Measurements from ENCODE around the gene SCNM1. TPM values are rescaled to one million over a fixed set of nuclear protein-coding genes. Genes with fewer than 3 reads are reported as not detected.
"Not testable (repeated sequence)": the region's sequence is repeated elsewhere in the genome, so short reads cannot be mapped to it uniquely, and the experiment has no call there.

The SCNM1 gene
- total and polyA plus RNA-seq, 4 donors: 4.8 to 14.3 (median 10.5) TPM

DNA sequence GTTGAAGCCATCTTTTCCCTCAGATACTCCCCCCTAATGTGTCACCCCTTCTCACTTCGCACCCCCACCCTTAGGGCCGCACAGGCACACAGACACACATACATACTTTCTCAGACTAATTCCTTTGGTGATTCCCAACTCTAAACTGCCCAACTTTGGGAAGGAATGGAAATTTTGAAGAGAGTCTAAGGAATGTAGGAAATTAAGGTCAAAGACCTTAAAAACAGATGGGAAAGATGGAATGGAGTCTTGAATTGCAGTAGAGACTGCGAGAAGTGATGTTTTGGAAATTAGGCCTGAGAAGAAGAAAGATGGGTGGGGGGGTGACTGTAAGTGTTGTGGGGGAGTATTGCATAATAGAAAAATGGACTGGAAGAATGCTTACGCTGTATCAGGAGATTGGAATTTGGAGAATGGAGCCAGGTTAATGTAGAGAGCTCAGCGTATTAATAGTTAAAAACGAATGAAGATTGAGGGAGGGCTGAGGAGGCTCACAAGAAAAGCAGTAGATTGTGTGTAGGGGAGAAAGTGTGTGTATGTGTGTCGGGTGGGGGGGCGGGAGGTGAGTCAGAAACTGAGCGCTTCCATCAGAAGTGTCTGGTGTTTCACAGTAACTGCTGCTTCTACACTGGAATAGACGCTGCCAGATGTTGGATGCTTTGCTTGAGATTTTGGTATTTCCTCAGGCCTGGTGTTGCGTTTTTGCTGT, 34.1 kb downstream of the SCNM1 start:
- TF ChIP-seq SP1 (IDR thresholded peaks at IDR 0.05) (no peak), HNF4A (conservative IDR thresholded peaks at IDR 0.05) (no peak), HNF4G (IDR thresholded peaks at IDR 0.05) (no peak), RXRA (IDR thresholded peaks at IDR 0.05) (peak in 1 of 2 donors; percentile 36)
- TF ChIP-seq, protein P1, sequence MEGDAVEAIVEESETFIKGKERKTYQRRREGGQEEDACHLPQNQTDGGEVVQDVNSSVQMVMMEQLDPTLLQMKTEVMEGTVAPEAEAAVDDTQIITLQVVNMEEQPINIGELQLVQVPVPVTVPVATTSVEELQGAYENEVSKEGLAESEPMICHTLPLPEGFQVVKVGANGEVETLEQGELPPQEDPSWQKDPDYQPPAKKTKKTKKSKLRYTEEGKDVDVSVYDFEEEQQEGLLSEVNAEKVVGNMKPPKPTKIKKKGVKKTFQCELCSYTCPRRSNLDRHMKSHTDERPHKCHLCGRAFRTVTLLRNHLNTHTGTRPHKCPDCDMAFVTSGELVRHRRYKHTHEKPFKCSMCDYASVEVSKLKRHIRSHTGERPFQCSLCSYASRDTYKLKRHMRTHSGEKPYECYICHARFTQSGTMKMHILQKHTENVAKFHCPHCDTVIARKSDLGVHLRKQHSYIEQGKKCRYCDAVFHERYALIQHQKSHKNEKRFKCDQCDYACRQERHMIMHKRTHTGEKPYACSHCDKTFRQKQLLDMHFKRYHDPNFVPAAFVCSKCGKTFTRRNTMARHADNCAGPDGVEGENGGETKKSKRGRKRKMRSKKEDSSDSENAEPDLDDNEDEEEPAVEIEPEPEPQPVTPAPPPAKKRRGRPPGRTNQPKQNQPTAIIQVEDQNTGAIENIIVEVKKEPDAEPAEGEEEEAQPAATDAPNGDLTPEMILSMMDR (IDR thresholded peaks at IDR 0.05; ENCODE audit: low read depth, low read length, missing input control): no peak
- TF ChIP-seq, protein P2, sequence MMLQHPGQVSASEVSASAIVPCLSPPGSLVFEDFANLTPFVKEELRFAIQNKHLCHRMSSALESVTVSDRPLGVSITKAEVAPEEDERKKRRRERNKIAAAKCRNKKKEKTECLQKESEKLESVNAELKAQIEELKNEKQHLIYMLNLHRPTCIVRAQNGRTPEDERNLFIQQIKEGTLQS (IDR thresholded peaks at IDR 0.05): no peak
- TF ChIP-seq, protein P3, sequence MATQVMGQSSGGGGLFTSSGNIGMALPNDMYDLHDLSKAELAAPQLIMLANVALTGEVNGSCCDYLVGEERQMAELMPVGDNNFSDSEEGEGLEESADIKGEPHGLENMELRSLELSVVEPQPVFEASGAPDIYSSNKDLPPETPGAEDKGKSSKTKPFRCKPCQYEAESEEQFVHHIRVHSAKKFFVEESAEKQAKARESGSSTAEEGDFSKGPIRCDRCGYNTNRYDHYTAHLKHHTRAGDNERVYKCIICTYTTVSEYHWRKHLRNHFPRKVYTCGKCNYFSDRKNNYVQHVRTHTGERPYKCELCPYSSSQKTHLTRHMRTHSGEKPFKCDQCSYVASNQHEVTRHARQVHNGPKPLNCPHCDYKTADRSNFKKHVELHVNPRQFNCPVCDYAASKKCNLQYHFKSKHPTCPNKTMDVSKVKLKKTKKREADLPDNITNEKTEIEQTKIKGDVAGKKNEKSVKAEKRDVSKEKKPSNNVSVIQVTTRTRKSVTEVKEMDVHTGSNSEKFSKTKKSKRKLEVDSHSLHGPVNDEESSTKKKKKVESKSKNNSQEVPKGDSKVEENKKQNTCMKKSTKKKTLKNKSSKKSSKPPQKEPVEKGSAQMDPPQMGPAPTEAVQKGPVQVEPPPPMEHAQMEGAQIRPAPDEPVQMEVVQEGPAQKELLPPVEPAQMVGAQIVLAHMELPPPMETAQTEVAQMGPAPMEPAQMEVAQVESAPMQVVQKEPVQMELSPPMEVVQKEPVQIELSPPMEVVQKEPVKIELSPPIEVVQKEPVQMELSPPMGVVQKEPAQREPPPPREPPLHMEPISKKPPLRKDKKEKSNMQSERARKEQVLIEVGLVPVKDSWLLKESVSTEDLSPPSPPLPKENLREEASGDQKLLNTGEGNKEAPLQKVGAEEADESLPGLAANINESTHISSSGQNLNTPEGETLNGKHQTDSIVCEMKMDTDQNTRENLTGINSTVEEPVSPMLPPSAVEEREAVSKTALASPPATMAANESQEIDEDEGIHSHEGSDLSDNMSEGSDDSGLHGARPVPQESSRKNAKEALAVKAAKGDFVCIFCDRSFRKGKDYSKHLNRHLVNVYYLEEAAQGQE (IDR thresholded peaks at IDR 0.05): peak; percentile 92
- WGBS: 57% methylated on average over 11 of the region's 11 CpGs
- no peak for DNase-seq (ENCODE audit: low spot score)
- no peaks in the 10 kb centered on the region for H3K27me3 ChIP-seq (ENCODE audit: control insufficient read depth in 4 of 4, insufficient read depth in 4 of 4, low read length in 3 of 4)
- no peaks in the 10 kb centered on the region for H3K9me3 ChIP-seq (ENCODE audit: control insufficient read depth in 4 of 4, low read length in 3 of 4)
- peak overlapping the region; percentile 61 to 84 for H3K9ac ChIP-seq (ENCODE audit: low read depth in 1 of 2, low read length in 2 of 2)
- peak overlapping the region; percentile 54 to 100 (median 89) for H3K4me3 ChIP-seq (ENCODE audit: low read depth in 1 of 3, low read length in 3 of 3)
- peak overlapping the region in 1 of 2 donors; percentile 90 for H3K27ac ChIP-seq (ENCODE audit: low read depth in 1 of 2, low read length in 2 of 2)
- H3K36me3 ChIP-seq (ENCODE audit: control insufficient read depth in 4 of 4, insufficient read depth in 3 of 4, low read depth in 1 of 4, low read length in 3 of 4): peaks cover 0 to 9% (median 4%) of the 10 kb centered on the region in 4 donors
- peaks cover 4 to 24% (median 12%) of the 10 kb centered on the region in 4 donors for H3K4me1 ChIP-seq (ENCODE audit: control insufficient read depth in 4 of 4, insufficient read depth in 4 of 4, low read length in 3 of 4)

DNA sequence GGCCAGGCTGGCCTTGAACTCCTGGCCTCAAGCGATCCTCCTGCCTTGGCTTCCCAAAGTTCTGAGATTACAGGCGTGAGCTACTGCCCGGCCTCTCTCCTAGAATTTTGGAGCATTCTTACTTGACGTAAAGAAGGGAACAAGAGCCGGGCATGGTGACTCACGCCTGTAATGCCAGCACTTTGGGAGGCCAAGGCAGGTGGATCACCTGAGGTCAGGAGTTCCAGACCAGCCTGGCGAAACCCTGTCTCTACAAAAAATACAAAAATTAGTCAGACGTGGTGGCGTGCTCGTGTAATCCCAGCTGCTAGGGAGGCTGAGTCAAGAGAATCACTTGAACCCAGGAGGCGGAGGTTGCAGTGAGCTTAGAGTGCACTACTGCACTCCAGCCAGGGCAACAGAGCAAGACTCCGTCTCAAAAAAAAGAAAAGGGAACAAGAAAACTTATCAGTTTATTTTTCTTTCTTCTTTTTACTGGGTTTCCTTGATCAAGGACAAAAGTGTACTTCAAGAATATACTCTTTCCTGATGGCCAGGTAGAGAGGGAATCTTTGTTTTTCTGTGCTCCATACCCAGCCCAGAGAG, 39.5 kb downstream of the SCNM1 start:
- H3K27me3 ChIP-seq (ENCODE audit: control insufficient read depth in 4 of 4, insufficient read depth in 4 of 4, low read length in 3 of 4); H3K4me1 ChIP-seq (ENCODE audit: control insufficient read depth in 4 of 4, insufficient read depth in 4 of 4, low read length in 3 of 4); H3K9ac ChIP-seq (ENCODE audit: low read depth in 1 of 2, low read length in 2 of 2); DNase-seq (ENCODE audit: low spot score); H3K9me3 ChIP-seq (ENCODE audit: control insufficient read depth in 4 of 4, low read length in 3 of 4); H3K4me3 ChIP-seq (ENCODE audit: low read depth in 1 of 3, low read length in 3 of 3); H3K27ac ChIP-seq (ENCODE audit: low read depth in 1 of 2, low read length in 2 of 2): not testable (repeated sequence)
- H3K36me3 ChIP-seq (ENCODE audit: control insufficient read depth in 4 of 4, insufficient read depth in 3 of 4, low read depth in 1 of 4, low read length in 3 of 4): peaks cover 7 to 17% (median 15%) of the 10 kb centered on the region in 4 donors
- 96% methylated on average over 12 of the region's 12 CpGs for WGBS

DNA sequence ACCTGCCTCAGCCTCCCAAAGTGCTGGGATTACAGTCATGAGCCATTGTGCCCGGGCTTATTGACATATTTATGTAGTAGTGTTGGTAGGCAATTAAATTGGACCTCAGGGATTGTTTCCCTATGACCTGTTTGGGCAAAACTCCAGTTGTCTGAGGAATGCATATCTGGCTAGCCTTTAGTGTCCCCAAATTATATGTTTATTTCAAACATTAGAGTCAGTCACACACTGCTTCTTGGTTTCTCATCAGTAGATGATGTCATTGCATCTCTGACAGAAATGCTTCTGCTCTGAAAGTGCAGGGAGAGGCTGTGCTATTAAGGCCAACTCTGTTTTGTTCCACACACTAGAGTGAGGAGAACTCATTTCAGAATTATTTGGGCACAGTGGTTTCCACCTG, 44.9 kb downstream of the SCNM1 start:
- Histone ChIP-seq H3K9me3 (ENCODE audit: control insufficient read depth in 4 of 4, low read length in 3 of 4) (no peaks in the 10 kb centered on the region), H3K36me3 (ENCODE audit: control insufficient read depth in 4 of 4, insufficient read depth in 3 of 4, low read depth in 1 of 4, low read length in 3 of 4) (peaks cover 7 to 12% (median 11%) of the 10 kb centered on the region in 4 donors), H3K4me3 (ENCODE audit: low read depth in 1 of 3, low read length in 3 of 3) (no peak overlapping the region), H3K9ac (ENCODE audit: low read depth in 1 of 2, low read length in 2 of 2) (no peak overlapping the region), H3K27ac (ENCODE audit: low read depth in 1 of 2, low read length in 2 of 2) (no peak overlapping the region), H3K4me1 (ENCODE audit: control insufficient read depth in 4 of 4, insufficient read depth in 4 of 4, low read length in 3 of 4) (no peaks in the 10 kb centered on the region), H3K27me3 (ENCODE audit: control insufficient read depth in 4 of 4, insufficient read depth in 4 of 4, low read length in 3 of 4) (no peaks in the 10 kb centered on the region)
- WGBS: 88% methylated on average over 1 of the region's 1 CpG
- no peak for DNase-seq (ENCODE audit: low spot score)
- TF ChIP-seq FOXA2 (IDR thresholded peaks at IDR 0.05) (no peak), RXRA (IDR thresholded peaks at IDR 0.05) (no peak), RAD21 (IDR thresholded peaks at IDR 0.05) (no peak), TAF1 (conservative IDR thresholded peaks at IDR 0.05) (no peak), YY1 (IDR thresholded peaks at IDR 0.05) (no peak), JUND (IDR thresholded peaks at IDR 0.05) (no peak), SP1 (IDR thresholded peaks at IDR 0.05) (no peak), HNF4A (conservative IDR thresholded peaks at IDR 0.05) (no peak), EGR1 (IDR thresholded peaks at IDR 0.05; ENCODE audit: low read depth in 2 of 2) (no peak)
- TF ChIP-seq, protein P3 (IDR thresholded peaks at IDR 0.05): no peak
- TF ChIP-seq, protein P2 (IDR thresholded peaks at IDR 0.05): no peak
- TF ChIP-seq, protein P1 (IDR thresholded peaks at IDR 0.05; ENCODE audit: low read depth, low read length, missing input control): no peak

All from liver (tissue), 9 donors.